Measurements from ENCODE around the gene NLGN4Y.

The NLGN4Y gene

GRCh38 chrY:14524272-14525231 lies at the start of gene NLGN4Y:
TSS of gene NLGN4Y (plus strand) at chrY:14524529. CDS start at chrY:14622120, 97,591 bp downstream.
- no peak for DNase-seq

GRCh38 chrY:14485935-14486334 lies 38.4 kb upstream of the NLGN4Y start:
- no peak for DNase-seq

GRCh38 chrY:14490226-14490625 lies 34.1 kb upstream of the NLGN4Y start:
- no peak for DNase-seq

- no peak for DNase-seq
Observed at GRCh38 chrY:14498071-14498470, 26.3 kb upstream of the NLGN4Y start.

- DNase-seq, result no peak
Observed at GRCh38 chrY:14504592-14504991, 19.7 kb upstream of the NLGN4Y start.

- DNase-seq, result no peak
Observed at GRCh38 chrY:14522379-14522950, 1.9 kb upstream of the NLGN4Y start.

- no peak for DNase-seq
Observed at GRCh38 chrY:14523491-14524271, 648 bp upstream of the NLGN4Y start.

GRCh38 chrY:14525315-14525714 lies 986 bp downstream of the NLGN4Y start:
- no peak for DNase-seq

GRCh38 chrY:14528361-14528760 lies 4.0 kb downstream of the NLGN4Y start:
- no peak for DNase-seq

- DNase-seq, result no peak
Observed at GRCh38 chrY:14536703-14537102, 12.4 kb downstream of the NLGN4Y start.

- DNase-seq, result no peak
Observed at GRCh38 chrY:14543506-14543905, 19.2 kb downstream of the NLGN4Y start.

GRCh38 chrY:14581294-14581693 lies 57.0 kb downstream of the NLGN4Y start:
- DNase-seq, result no peak

GRCh38 chrY:14586725-14587124 lies 62.4 kb downstream of the NLGN4Y start:
- DNase-seq, result no peak

GRCh38 chrY:14601372-14601771 lies 77.0 kb downstream of the NLGN4Y start:
- no peak for DNase-seq

- no peak for DNase-seq
Observed at GRCh38 chrY:14617625-14618024, 93.3 kb downstream of the NLGN4Y start.

- no peak for DNase-seq
Observed at GRCh38 chrY:14618513-14618912, 94.2 kb downstream of the NLGN4Y start.

- DNase-seq, result no peak
Observed at GRCh38 chrY:14628208-14628607, 103.9 kb downstream of the NLGN4Y start.

- no peak for DNase-seq
Observed at GRCh38 chrY:14631676-14632075, 107.3 kb downstream of the NLGN4Y start.

- DNase-seq, result no peak
Observed at GRCh38 chrY:14633718-14634117, 109.4 kb downstream of the NLGN4Y start.

- DNase-seq, result no peak
Observed at GRCh38 chrY:14634954-14635353, 110.6 kb downstream of the NLGN4Y start.

- DNase-seq, result no peak
Observed at GRCh38 chrY:14637551-14637950, 113.2 kb downstream of the NLGN4Y start.

- no peak for DNase-seq
Observed at GRCh38 chrY:14641853-14642252, 117.5 kb downstream of the NLGN4Y start.

- no peak for DNase-seq
Observed at GRCh38 chrY:14644157-14644952, 120.0 kb downstream of the NLGN4Y start.
